ENCODE results near the gene MAML2.

- no peak for TF ChIP-seq CTCF (IDR thresholded peaks at IDR 0.05)
- no peak for TF ChIP-seq EP300 (IDR thresholded peaks at IDR 0.05)
- TF ChIP-seq POLR2A (IDR thresholded peaks at IDR 0.05) = no peak
Observed at GRCh38 chr11:96103102-96103501, 239.9 kb downstream of the MAML2 start.

All from stomach (tissue), 4 donors.